Smooth muscle cell (in vitro differentiated cells): Measurements from ENCODE around the gene NRL. TPM values are rescaled to one million over a fixed set of nuclear protein-coding genes. Genes with fewer than 3 reads are reported as not detected.
"Not testable (repeated sequence)": the region's sequence is repeated elsewhere in the genome, so short reads cannot be mapped to it uniquely, and the experiment has no call there.

Source experiments
- DNase-seq: peaks from one replicate; lab custom pipeline; 2025; ENCODE audit not compliant: unreplicated experiment; lab: John Stamatoyannopoulos, UW
- H2AFZ ChIP-seq: fragments of 200-600 bp; sonication (generic); 2 replicates; pipeline ENCODE4 v1.6.0; 2016; ENCODE audit warnings: antibody characterized with exemption, low read depth, mild to moderate bottlenecking
- H3F3A ChIP-seq: fragments of 200-600 bp; sonication (generic); 2 replicates; pipeline ENCODE4 v1.6.0; 2017; ENCODE audit warnings: antibody characterized with exemption, low read depth
- H3K27ac ChIP-seq: fragments of 200-600 bp; sonication (generic); 2 replicates; pipeline ENCODE4 v1.5.1; 2016; ENCODE audit warnings: low read depth, mild to moderate bottlenecking
- H3K27me3 ChIP-seq: fragments of 200-600 bp; sonication (generic); 2 replicates; pipeline ENCODE4 v1.6.1; 2016; ENCODE audit warnings: low read depth, mild to moderate bottlenecking
- H3K36me3 ChIP-seq: fragments of 200-600 bp; sonication (generic); 2 replicates; pipeline ENCODE4 v1.5.1; 2016; ENCODE audit warnings: low read depth
- H3K4me1 ChIP-seq: fragments of 200-600 bp; sonication (generic); 2 replicates; pipeline ENCODE4 v1.5.1; 2016; ENCODE audit warnings: low read depth
- H3K4me2 ChIP-seq: fragments of 200-600 bp; sonication (generic); 2 replicates; pipeline ENCODE4 v1.6.0; 2016; ENCODE audit warnings: mild to moderate bottlenecking
- H3K4me3 ChIP-seq: fragments of 200-600 bp; sonication (generic); 2 replicates; pipeline ENCODE4 v1.5.1; 2016; ENCODE audit warnings: mild to moderate bottlenecking
- H3K79me2 ChIP-seq: fragments of 200-600 bp; sonication (generic); 2 replicates; pipeline ENCODE4 v1.6.0; 2016; ENCODE audit warnings: low read depth, mild to moderate bottlenecking
- H3K9ac ChIP-seq: fragments of 200-600 bp; sonication (generic); 2 replicates; pipeline ENCODE4 v1.6.0; 2016; ENCODE audit warnings: low read depth
- H3K9me3 ChIP-seq: fragments of 200-600 bp; sonication (generic); replicated peaks from 2 replicates; pipeline ENCODE4 v1.5.1; 2016; ENCODE audit warnings: low read depth
- H4K20me1 ChIP-seq: fragments of 200-600 bp; sonication (generic); 2 replicates; pipeline ENCODE4 v1.6.0; 2016; ENCODE audit warnings: low read depth
- WGBS: methylation state at CpG from one replicate; pipeline ENCODE4 v1.1.7; 2016; ENCODE audit warnings: low lambda C conversion rate; 5-methylcytosine and 5-hydroxymethylcytosine counted together
- microRNA-seq: library from miRNA; unstranded; fragments of <30 nt; microRNA quantifications from one replicate; pipeline ENCODE4, GENCODE V29; 2016; ENCODE audit warnings: borderline number of aligned reads
- polyA plus RNA-seq: library from polyadenylated mRNA; unstranded; fragments of >200 nt; fragmentation: Nextera tagmentation; extraction: Ambion mirVana; gene quantifications from 2 replicates; pipeline ENCODE4 v1.2.1, GENCODE V29; 2016
- small RNA-seq: library from RNA; depleted of rRNA; stranded (forward); fragments of <200 nt; gene quantifications from one replicate; pipeline ENCODE3, GENCODE V24; 2014
- total RNA-seq: library from RNA; depleted of rRNA; stranded (reverse); fragments of >200 nt; gene quantifications from 2 replicates; pipeline ENCODE4 v1.2.3, GENCODE V29; 2014
- TF ChIP-seq, protein P1 (sequence below): fragments of 200-600 bp; sonication (generic); IDR thresholded peaks from 2 replicates; pipeline ENCODE4 v1.5.1; 2017; ENCODE audit warnings: borderline replicate concordance, mild to moderate bottlenecking, antibody characterized with exemption; ENCODE audit not compliant: insufficient read depth, poor library complexity, severe bottlenecking

NRL gene
- total and polyA plus RNA-seq, 2 experiments from 2014 or later = 1.3 to 1.9 TPM

DNA sequence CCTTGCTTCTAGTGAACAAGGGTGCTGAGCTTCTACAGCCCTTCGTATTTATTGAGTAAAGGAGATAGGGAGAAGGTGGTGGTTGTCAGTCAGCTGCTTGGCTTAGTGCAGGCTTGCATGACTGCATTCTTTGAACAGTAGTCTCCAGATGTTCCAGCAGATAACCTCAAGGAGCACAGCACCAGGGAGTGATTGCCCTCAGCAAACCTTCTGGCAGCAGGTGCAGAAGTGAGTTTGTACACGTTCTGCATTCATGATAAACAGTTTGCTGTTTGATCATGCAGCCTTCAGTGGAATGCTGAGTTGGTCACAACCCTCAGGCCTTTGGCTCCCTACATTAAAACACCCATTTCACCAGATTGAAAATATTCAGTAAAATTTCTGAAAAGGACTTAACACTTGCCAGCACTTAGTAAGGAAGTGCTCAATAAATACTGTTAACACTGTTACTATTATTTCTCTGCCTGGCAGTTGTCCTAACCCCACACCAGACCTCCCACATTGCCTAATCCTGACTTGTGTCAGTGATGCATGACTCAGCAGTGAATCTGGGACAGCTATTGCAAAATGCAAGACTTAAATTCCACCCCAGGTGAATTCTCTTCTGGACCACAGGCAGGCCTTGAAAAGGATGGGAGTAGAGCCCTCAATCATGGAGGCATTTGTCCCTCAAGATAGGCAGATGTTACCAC, 81.9 kb downstream of the NRL start:
- no peak overlapping the region for H3K4me3 ChIP-seq
- TF ChIP-seq, protein P1, sequence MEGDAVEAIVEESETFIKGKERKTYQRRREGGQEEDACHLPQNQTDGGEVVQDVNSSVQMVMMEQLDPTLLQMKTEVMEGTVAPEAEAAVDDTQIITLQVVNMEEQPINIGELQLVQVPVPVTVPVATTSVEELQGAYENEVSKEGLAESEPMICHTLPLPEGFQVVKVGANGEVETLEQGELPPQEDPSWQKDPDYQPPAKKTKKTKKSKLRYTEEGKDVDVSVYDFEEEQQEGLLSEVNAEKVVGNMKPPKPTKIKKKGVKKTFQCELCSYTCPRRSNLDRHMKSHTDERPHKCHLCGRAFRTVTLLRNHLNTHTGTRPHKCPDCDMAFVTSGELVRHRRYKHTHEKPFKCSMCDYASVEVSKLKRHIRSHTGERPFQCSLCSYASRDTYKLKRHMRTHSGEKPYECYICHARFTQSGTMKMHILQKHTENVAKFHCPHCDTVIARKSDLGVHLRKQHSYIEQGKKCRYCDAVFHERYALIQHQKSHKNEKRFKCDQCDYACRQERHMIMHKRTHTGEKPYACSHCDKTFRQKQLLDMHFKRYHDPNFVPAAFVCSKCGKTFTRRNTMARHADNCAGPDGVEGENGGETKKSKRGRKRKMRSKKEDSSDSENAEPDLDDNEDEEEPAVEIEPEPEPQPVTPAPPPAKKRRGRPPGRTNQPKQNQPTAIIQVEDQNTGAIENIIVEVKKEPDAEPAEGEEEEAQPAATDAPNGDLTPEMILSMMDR = no peak

GRCh38 chr14:24031331-24031730, 83.4 kb downstream of the NRL start:
- H3K9ac ChIP-seq, H3K27ac ChIP-seq, DNase-seq, H4K20me1 ChIP-seq, H3K4me3 ChIP-seq, H3F3A ChIP-seq, H3K27me3 ChIP-seq, H3K36me3 ChIP-seq, H2AFZ ChIP-seq, H3K9me3 ChIP-seq, H3K4me1 ChIP-seq, H3K79me2 ChIP-seq, H3K4me2 ChIP-seq: not testable (repeated sequence)
- 88% methylated on average over 2 of the region's 2 CpGs for WGBS

More for the DNA sequence above, 81.9 kb downstream of the NRL start:
- Histone ChIP-seq H3K36me3 (no peaks in the 10 kb centered on the region), H3F3A (no peaks in the 10 kb centered on the region), H3K4me2 (no peak overlapping the region), H4K20me1 (no peaks in the 10 kb centered on the region), H3K4me1 (no peaks in the 10 kb centered on the region), H2AFZ (no peak overlapping the region), H3K27me3 (no peaks in the 10 kb centered on the region), H3K27ac (no peak overlapping the region), H3K9me3 (no peaks in the 10 kb centered on the region), H3K9ac (no peak overlapping the region), H3K79me2 (no peaks in the 10 kb centered on the region)
- WGBS = 89% methylated on average over 2 of the region's 2 CpGs
- DNase-seq = no peak

DNA sequence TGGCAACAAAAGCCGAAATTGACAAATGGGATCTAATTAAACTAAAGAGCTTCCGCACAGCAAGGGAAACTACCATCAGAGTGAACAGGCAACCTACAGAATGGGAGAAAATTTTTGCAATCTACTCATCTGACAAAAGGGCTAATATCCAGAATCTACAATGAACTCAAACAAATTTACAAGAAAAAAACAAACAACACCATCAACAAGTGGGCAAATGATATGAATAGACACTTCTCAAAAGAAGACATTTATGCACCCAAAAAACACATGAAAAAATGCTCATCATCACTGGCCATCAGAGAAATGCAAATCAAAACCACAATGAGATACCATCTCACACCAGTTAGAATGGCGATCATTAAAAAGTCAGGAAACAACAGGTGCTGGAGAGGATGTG, 85.1 kb downstream of the NRL start:
- H3K4me2 ChIP-seq, H3K36me3 ChIP-seq, H3K9me3 ChIP-seq, H3K4me1 ChIP-seq, H3K4me3 ChIP-seq, DNase-seq, H3K27ac ChIP-seq, H2AFZ ChIP-seq, H3K27me3 ChIP-seq, H3K9ac ChIP-seq, H4K20me1 ChIP-seq, H3K79me2 ChIP-seq, H3F3A ChIP-seq: not testable (repeated sequence)
- 86% methylated on average over 2 of the region's 3 CpGs for WGBS

Small RNA genes lying within 50 kb of the gene (microRNA-seq; reads per million reads assigned to microRNA genes)
- gene MIR7703 = not detected

Small RNA genes lying within 50 kb of the gene (small RNA-seq; reads per million reads assigned to genes)
- 0.21 reads per million for gene RNA5SP383

Other genes starting within 250 kb of the NRL start
- 16.7 and 33.1 TPM in 2 replicates for gene DHRS4, start 161.2 kb downstream of the NRL start, total RNA-seq
- 30.9 and 37.4 TPM in 2 replicates for gene DHRS4, start 161.2 kb downstream of the NRL start, polyA plus RNA-seq
- 8.2 and 10.6 TPM in 2 replicates for gene DHRS4L2, start 126.0 kb downstream of the NRL start, total RNA-seq
- 21.5 and 26.0 TPM in 2 replicates for gene DHRS4L2, start 126.0 kb downstream of the NRL start, polyA plus RNA-seq
- 0.04 TPM in 1 of 2 replicates, not detected in the other for gene CARMIL3, start 62.9 kb downstream of the NRL start, total RNA-seq
- gene CARMIL3, start 62.9 kb downstream of the NRL start, polyA plus RNA-seq = 0.11 TPM in 1 of 2 replicates, not detected in the other
- not detected in 2 replicates for gene CPNE6, start 43.4 kb downstream of the NRL start, total RNA-seq
- not detected in 2 replicates for gene CPNE6, start 43.4 kb downstream of the NRL start, polyA plus RNA-seq
- gene PCK2, start 20.6 kb downstream of the NRL start, total RNA-seq = 21.5 and 25.6 TPM in 2 replicates
- gene PCK2, start 20.6 kb downstream of the NRL start, polyA plus RNA-seq = 40.4 and 46.1 TPM in 2 replicates
- gene DCAF11, start 172 bp downstream of the NRL start, total RNA-seq = 43.6 and 46.1 TPM in 2 replicates
- gene DCAF11, start 172 bp downstream of the NRL start, polyA plus RNA-seq = 31.8 and 39.3 TPM in 2 replicates
- 2.7 TPM in 1 of 2 replicates, not detected in the other for gene FITM1, start 15.7 kb upstream of the NRL start, total RNA-seq
- 0.31 and 1.1 TPM in 2 replicates for gene FITM1, start 15.7 kb upstream of the NRL start, polyA plus RNA-seq
- gene PSME1, start 21.2 kb upstream of the NRL start, total RNA-seq = 41.4 and 49.4 TPM in 2 replicates
- gene PSME1, start 21.2 kb upstream of the NRL start, polyA plus RNA-seq = 94.1 and 114 TPM in 2 replicates
- gene EMC9, start 26.6 kb upstream of the NRL start, total RNA-seq = 6.3 and 13.0 TPM in 2 replicates
- gene EMC9, start 26.6 kb upstream of the NRL start, polyA plus RNA-seq = 11.9 and 16.9 TPM in 2 replicates
- 40.7 and 53.2 TPM in 2 replicates for gene PSME2, start 31.7 kb upstream of the NRL start, total RNA-seq
- gene PSME2, start 31.7 kb upstream of the NRL start, polyA plus RNA-seq = 164 and 166 TPM in 2 replicates
- 39.3 and 74.8 TPM in 2 replicates for gene RNF31, start 32.5 kb upstream of the NRL start, total RNA-seq
- gene RNF31, start 32.5 kb upstream of the NRL start, polyA plus RNA-seq = 23.3 and 25.4 TPM in 2 replicates
- 38.2 and 42.7 TPM in 2 replicates for gene IRF9, start 46.3 kb upstream of the NRL start, total RNA-seq
- gene IRF9, start 46.3 kb upstream of the NRL start, polyA plus RNA-seq = 42.0 and 58.3 TPM in 2 replicates
- 5.7 and 9.3 TPM in 2 replicates for gene REC8, start 57.1 kb upstream of the NRL start, total RNA-seq
- gene REC8, start 57.1 kb upstream of the NRL start, polyA plus RNA-seq = 16.8 and 26.7 TPM in 2 replicates
- 14.7 and 82.6 TPM in 2 replicates for gene IPO4, start 73.9 kb upstream of the NRL start, total RNA-seq
- gene IPO4, start 73.9 kb upstream of the NRL start, polyA plus RNA-seq = 20.5 and 26.6 TPM in 2 replicates
- gene TM9SF1, start 80.5 kb upstream of the NRL start, total RNA-seq = 66.6 and 72.1 TPM in 2 replicates
- gene TM9SF1, start 80.5 kb upstream of the NRL start, polyA plus RNA-seq = 86.5 and 95.8 TPM in 2 replicates
- 0.85 TPM in 1 of 2 replicates, not detected in the other for gene TSSK4, start 90.7 kb upstream of the NRL start, total RNA-seq
- 0.89 and 1.3 TPM in 2 replicates for gene TSSK4, start 90.7 kb upstream of the NRL start, polyA plus RNA-seq
- 29.7 and 32.5 TPM in 2 replicates for gene CHMP4A, start 98.5 kb upstream of the NRL start, total RNA-seq
- 46.8 and 63.9 TPM in 2 replicates for gene CHMP4A, start 98.5 kb upstream of the NRL start, polyA plus RNA-seq
- gene MDP1, start 101.1 kb upstream of the NRL start, total RNA-seq = 31.0 and 33.0 TPM in 2 replicates
- 36.8 and 42.3 TPM in 2 replicates for gene MDP1, start 101.1 kb upstream of the NRL start, polyA plus RNA-seq
- gene NEDD8, start 117.4 kb upstream of the NRL start, total RNA-seq = 209 and 211 TPM in 2 replicates
- gene NEDD8, start 117.4 kb upstream of the NRL start, polyA plus RNA-seq = 375 and 432 TPM in 2 replicates
- gene GMPR2, start 118.0 kb upstream of the NRL start, total RNA-seq = 38.8 and 65.0 TPM in 2 replicates
- gene GMPR2, start 118.0 kb upstream of the NRL start, polyA plus RNA-seq = 43.4 and 55.9 TPM in 2 replicates
- 27.9 and 38.8 TPM in 2 replicates for gene TINF2, start 127.7 kb upstream of the NRL start, total RNA-seq
- 43.6 and 52.5 TPM in 2 replicates for gene TINF2, start 127.7 kb upstream of the NRL start, polyA plus RNA-seq
- gene TGM1, start 148.2 kb upstream of the NRL start, total RNA-seq = 4.1 and 13.6 TPM in 2 replicates
- 1.6 and 7.7 TPM in 2 replicates for gene TGM1, start 148.2 kb upstream of the NRL start, polyA plus RNA-seq
- gene RABGGTA, start 156.6 kb upstream of the NRL start, total RNA-seq = 15.4 and 18.5 TPM in 2 replicates
- 33.4 and 38.2 TPM in 2 replicates for gene RABGGTA, start 156.6 kb upstream of the NRL start, polyA plus RNA-seq
- 22.5 and 23.3 TPM in 2 replicates for gene DHRS1, start 184.8 kb upstream of the NRL start, total RNA-seq
- gene DHRS1, start 184.8 kb upstream of the NRL start, polyA plus RNA-seq = 25.2 and 27.4 TPM in 2 replicates
- 9.3 and 11.2 TPM in 2 replicates for gene NOP9, start 184.9 kb upstream of the NRL start, total RNA-seq
- gene NOP9, start 184.9 kb upstream of the NRL start, polyA plus RNA-seq = 2.7 and 3.3 TPM in 2 replicates
- gene CIDEB, start 193.0 kb upstream of the NRL start, total RNA-seq = not detected in 2 replicates
- gene CIDEB, start 193.0 kb upstream of the NRL start, polyA plus RNA-seq = 0.58 TPM in 1 of 2 replicates, not detected in the other
- gene LTB4R2, start 195.2 kb upstream of the NRL start, total RNA-seq = 2.8 and 6.9 TPM in 2 replicates
- 0.70 and 2.4 TPM in 2 replicates for gene LTB4R2, start 195.2 kb upstream of the NRL start, polyA plus RNA-seq
- 2.7 and 2.8 TPM in 2 replicates for gene LTB4R, start 196.6 kb upstream of the NRL start, total RNA-seq
- 1.6 and 3.2 TPM in 2 replicates for gene LTB4R, start 196.6 kb upstream of the NRL start, polyA plus RNA-seq
- 0.13 and 0.45 TPM in 2 replicates for gene ADCY4, start 220.1 kb upstream of the NRL start, total RNA-seq
- 0.66 TPM in 1 of 2 replicates, not detected in the other for gene ADCY4, start 220.1 kb upstream of the NRL start, polyA plus RNA-seq
- 1.3 and 1.6 TPM in 2 replicates for gene RIPK3, start 225.0 kb upstream of the NRL start, total RNA-seq
- gene RIPK3, start 225.0 kb upstream of the NRL start, polyA plus RNA-seq = 1.2 TPM in 1 of 2 replicates, not detected in the other